Keratinocyte (primary cell): Measurements from ENCODE around the gene MMP23B. TPM values are rescaled to one million over a fixed set of nuclear protein-coding genes. Genes with fewer than 3 reads are reported as not detected.

Experiments
- DNase-seq: peaks from one replicate; pipeline ENCODE4 v3.0.0-alpha.2; 2011; ENCODE audit warnings: low read depth, missing footprints, low spot score
- FAIRE-seq: peaks from 2 replicates; lab custom pipeline; 2011; peaks lifted over from hg19 to GRCh38; lab: Jason Lieb, UNC
- H2AFZ ChIP-seq: 2 replicates; pipeline ENCODE4 v1.6.0; 2012; ENCODE audit warnings: low read length, control low read depth, inconsistent platforms; ENCODE audit not compliant: control insufficient read depth
- H3K27ac ChIP-seq: 2 replicates; pipeline ENCODE4 v1.5.1; 2011; ENCODE audit warnings: low read length; ENCODE audit not compliant: control insufficient read depth, insufficient read depth
- H3K27me3 ChIP-seq: 3 replicates; pipeline ENCODE4 v1.6.0; 2011; ENCODE audit warnings: low read length; ENCODE audit not compliant: control insufficient read depth, insufficient read depth; ENCODE audit errors: extremely low read depth
- H3K36me3 ChIP-seq, 2 experiments: 2 replicates in 1 of 2; 3 replicates in 1 of 2; pipeline ENCODE4 v1.5.1; 2011; ENCODE audit warnings: low read length in 2 of 2, mild to moderate bottlenecking in 1 of 2; ENCODE audit not compliant: control insufficient read depth in 2 of 2, insufficient read depth in 2 of 2; ENCODE audit errors: extremely low read depth in 1 of 2
- H3K4me1 ChIP-seq: 3 replicates; pipeline ENCODE4 v1.5.1; 2011; ENCODE audit warnings: low read length; ENCODE audit not compliant: control insufficient read depth, insufficient read depth; ENCODE audit errors: extremely low read depth
- H3K4me2 ChIP-seq: 3 replicates; pipeline ENCODE4 v1.6.0; 2011; ENCODE audit warnings: low read depth, low read length; ENCODE audit not compliant: control insufficient read depth, insufficient read depth; ENCODE audit errors: extremely low read depth
- H3K4me3 ChIP-seq, 3 experiments: fragments of 200-600 bp in 1 of 3; sonication (generic) in 1 of 3; 2 replicates in 2 of 3; 3 replicates in 1 of 3; pipeline ENCODE4 v1.5.1; 2011 to 2016; ENCODE audit warnings: low read length in 3 of 3, mild to moderate bottlenecking in 3 of 3, control low read depth in 2 of 3, inconsistent platforms in 1 of 3, low read depth in 1 of 3, mixed read lengths in 1 of 3, mixed run types in 1 of 3, moderate library complexity in 1 of 3; ENCODE audit not compliant: control insufficient read depth in 2 of 3, insufficient read depth in 2 of 3; ENCODE audit errors: extremely low read depth in 1 of 3
- H3K79me2 ChIP-seq: 2 replicates; pipeline ENCODE4 v1.6.0; 2012; ENCODE audit warnings: low read length; ENCODE audit not compliant: control insufficient read depth, insufficient read depth
- H3K9ac ChIP-seq: 3 replicates; pipeline ENCODE4 v1.6.0; 2011; ENCODE audit warnings: low read length; ENCODE audit not compliant: control insufficient read depth, insufficient read depth; ENCODE audit errors: extremely low read depth
- H3K9me1 ChIP-seq: 3 replicates; pipeline ENCODE4 v1.6.0; 2011; ENCODE audit warnings: low read length; ENCODE audit not compliant: control insufficient read depth, insufficient read depth; ENCODE audit errors: extremely low read depth
- H3K9me3 ChIP-seq: 2 replicates; pipeline ENCODE4 v1.5.1; 2012; ENCODE audit warnings: low read depth, low read length; ENCODE audit not compliant: control insufficient read depth
- H4K20me1 ChIP-seq: 3 replicates; pipeline ENCODE4 v1.6.0; 2011; ENCODE audit warnings: low read length; ENCODE audit not compliant: control insufficient read depth, insufficient read depth; ENCODE audit errors: extremely low read depth
- EZH2 ChIP-seq: IDR thresholded peaks from one replicate; pipeline ENCODE4 v1.6.1; 2012; ENCODE audit warnings: inconsistent platforms, mild to moderate bottlenecking, low read length, moderate library complexity
- dilution Hi-C: fragments of 300-500 bp; cut with MboI; formaldehyde crosslinking; loops from one replicate; pipeline ENCODE4 v1.7.0; 2020; ENCODE audit warnings: low sequenced_read_pairs; ENCODE audit not compliant: extremely low pct_ligation_motif_present
- polyA plus RNA-seq, 5 experiments: library from polyadenylated mRNA; depleted of rRNA in 3 of 5; stranded (reverse) in 3 of 5; stranded (forward) in 1 of 5; unstranded in 1 of 5; fragments of >200 nt; gene quantifications; 1 replicate in 1 of 5; 2 replicates in 3 of 5; 3 replicates in 1 of 5; pipeline versions ENCODE4 v1.2.1 to v1.2.3, GENCODE V29; 2011 to 2012; ENCODE audit warnings: missing spikeins in 2 of 5, low read depth in 1 of 5, low replicate concordance in 1 of 5
- TF ChIP-seq, protein P1 (sequence below), 3 experiments: IDR thresholded peaks in 1 of 3; conservative IDR thresholded peaks in 1 of 3; optimal IDR thresholded peaks in 1 of 3; 2 replicates in 2 of 3; 3 replicates in 1 of 3; pipeline versions ENCODE3 to v1.5.1; 2011; ENCODE audit warnings: low read length in 3 of 3, mild to moderate bottlenecking in 3 of 3, moderate library complexity in 2 of 3, control low read depth in 1 of 3, inconsistent platforms in 1 of 3; ENCODE audit not compliant: insufficient read depth in 2 of 3; ENCODE audit errors: extremely low read depth in 1 of 3

MMP23B gene
- polyA plus RNA-seq, 1 donor (not counting 4 experiments of a cell fraction or from before 2014, with no cell fraction given): not detected

DNA sequence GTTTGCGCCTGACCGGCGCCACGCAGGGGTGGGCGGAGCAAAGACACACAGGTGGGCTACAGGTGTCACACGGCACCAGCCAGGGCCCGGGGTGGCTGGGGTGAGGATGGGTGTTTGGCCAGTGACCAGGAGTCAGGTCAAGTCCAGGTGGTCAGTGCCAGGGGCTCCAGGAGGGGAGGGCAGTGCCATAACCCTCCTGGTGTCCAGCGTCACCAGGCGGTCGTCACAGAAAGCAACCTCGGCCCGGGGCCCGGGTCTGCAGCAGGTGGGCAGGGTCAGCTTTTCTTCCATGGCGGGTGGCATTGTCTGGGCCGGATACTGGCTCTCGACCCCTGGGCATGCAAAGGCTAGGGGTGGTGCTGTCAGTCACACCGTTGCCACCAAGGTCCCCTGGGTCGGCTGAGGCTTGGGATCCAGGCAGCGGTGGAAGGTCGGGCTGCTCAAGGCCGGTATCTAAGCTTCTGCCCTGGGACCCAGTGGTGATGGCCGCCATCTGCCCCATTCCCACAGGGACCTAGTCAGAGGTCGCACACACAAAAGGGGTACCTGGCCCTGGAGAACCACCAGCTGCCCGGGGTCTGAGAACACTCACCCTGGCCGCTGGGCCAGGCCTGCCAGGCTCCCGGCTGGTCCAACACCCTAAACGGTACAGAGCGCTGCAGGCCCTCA lies 33.8 kb upstream of the MMP23B start:
- dilution Hi-C loops: no loop called here
- H3K9me1 ChIP-seq: no peaks in the 10 kb centered on the region
- H3K27ac ChIP-seq: no peak overlapping the region
- H3K36me3 ChIP-seq: no peaks in the 10 kb centered on the region
- DNase-seq: no peak
- H3K4me3 ChIP-seq: no peak overlapping the region
- H3K27me3 ChIP-seq: peaks cover 21% of the 10 kb centered on the region
- H4K20me1 ChIP-seq: no peaks in the 10 kb centered on the region
- H3K79me2 ChIP-seq: no peaks in the 10 kb centered on the region
- peaks cover 7% of the 10 kb centered on the region for H3K4me1 ChIP-seq
- H3K4me2 ChIP-seq: no peak overlapping the region
- H3K9ac ChIP-seq: no peak overlapping the region
- no peak for FAIRE-seq
- TF ChIP-seq, protein P1, sequence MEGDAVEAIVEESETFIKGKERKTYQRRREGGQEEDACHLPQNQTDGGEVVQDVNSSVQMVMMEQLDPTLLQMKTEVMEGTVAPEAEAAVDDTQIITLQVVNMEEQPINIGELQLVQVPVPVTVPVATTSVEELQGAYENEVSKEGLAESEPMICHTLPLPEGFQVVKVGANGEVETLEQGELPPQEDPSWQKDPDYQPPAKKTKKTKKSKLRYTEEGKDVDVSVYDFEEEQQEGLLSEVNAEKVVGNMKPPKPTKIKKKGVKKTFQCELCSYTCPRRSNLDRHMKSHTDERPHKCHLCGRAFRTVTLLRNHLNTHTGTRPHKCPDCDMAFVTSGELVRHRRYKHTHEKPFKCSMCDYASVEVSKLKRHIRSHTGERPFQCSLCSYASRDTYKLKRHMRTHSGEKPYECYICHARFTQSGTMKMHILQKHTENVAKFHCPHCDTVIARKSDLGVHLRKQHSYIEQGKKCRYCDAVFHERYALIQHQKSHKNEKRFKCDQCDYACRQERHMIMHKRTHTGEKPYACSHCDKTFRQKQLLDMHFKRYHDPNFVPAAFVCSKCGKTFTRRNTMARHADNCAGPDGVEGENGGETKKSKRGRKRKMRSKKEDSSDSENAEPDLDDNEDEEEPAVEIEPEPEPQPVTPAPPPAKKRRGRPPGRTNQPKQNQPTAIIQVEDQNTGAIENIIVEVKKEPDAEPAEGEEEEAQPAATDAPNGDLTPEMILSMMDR (optimal IDR thresholded peaks at IDR 0.05 in 1 of 3, IDR thresholded peaks at IDR 0.05 in 1 of 3, conservative IDR thresholded peaks at IDR 0.05 in 1 of 3; ENCODE audit: extremely low read depth in 1 of 3, insufficient read depth in 2 of 3, low read length in 3 of 3): no peak
- TF ChIP-seq EZH2: no peak
- no peak overlapping the region for H2AFZ ChIP-seq
- no peaks in the 10 kb centered on the region for H3K9me3 ChIP-seq

- H3K27me3 ChIP-seq: peaks cover 21% of the 10 kb centered on the region
- no peak for FAIRE-seq
Observed at GRCh38 chr1:1598720-1599029, 33.3 kb upstream of the MMP23B start.

More at GRCh38 chr1:1598720-1599029, 33.3 kb upstream of the MMP23B start:
- H4K20me1 ChIP-seq: no peaks in the 10 kb centered on the region
- H3K36me3 ChIP-seq: no peaks in the 10 kb centered on the region
- no peaks in the 10 kb centered on the region for H3K79me2 ChIP-seq
- dilution Hi-C loops: no loop called here
- no peak overlapping the region for H3K9ac ChIP-seq
- H2AFZ ChIP-seq: no peak overlapping the region
- no peak overlapping the region for H3K4me3 ChIP-seq
- no peaks in the 10 kb centered on the region for H3K9me1 ChIP-seq
- H3K27ac ChIP-seq: no peak overlapping the region
- H3K4me2 ChIP-seq: no peak overlapping the region
- H3K9me3 ChIP-seq: no peaks in the 10 kb centered on the region
- no peak for DNase-seq
- peaks cover 7% of the 10 kb centered on the region for H3K4me1 ChIP-seq
- TF ChIP-seq EZH2: no peak
- TF ChIP-seq, protein P1 (optimal IDR thresholded peaks at IDR 0.05 in 1 of 3, IDR thresholded peaks at IDR 0.05 in 1 of 3, conservative IDR thresholded peaks at IDR 0.05 in 1 of 3; ENCODE audit: extremely low read depth in 1 of 3, insufficient read depth in 2 of 3, low read length in 3 of 3): no peak
